HG02798 (cell line): ENCODE measurements around the gene MORN3.

ENCODE experiments used
- ATAC-seq: cut with Tn5 transposase; IDR thresholded peaks from one replicate; pipeline ENCODE4 v1.9.1; 2021; ENCODE audit warnings: mild to moderate bottlenecking; ENCODE audit not compliant: unreplicated experiment, poor library complexity

The MORN3 gene

GRCh38 chr12:121611306-121611705 lies 58.1 kb downstream of the MORN3 start:
- no peak for ATAC-seq

GRCh38 chr12:121610239-121611149 lies 59.0 kb downstream of the MORN3 start:
- ATAC-seq = no peak

GRCh38 chr12:121608301-121608700 lies 61.2 kb downstream of the MORN3 start:
- ATAC-seq = no peak

- no peak for ATAC-seq
These were observed 65.9 kb downstream of the MORN3 start for GRCh38 chr12:121603581-121603980.

GRCh38 chr12:121602766-121603165 lies 66.7 kb downstream of the MORN3 start:
- no peak for ATAC-seq

- no peak for ATAC-seq
These were observed 68.6 kb downstream of the MORN3 start for GRCh38 chr12:121600702-121601336.
